NOMO-1 (cell line): ENCODE measurements around the gene SREBF1.
"Not testable (repeated sequence)": the region's sequence is repeated elsewhere in the genome, so short reads cannot be mapped to it uniquely, and the experiment has no call there.

Experiments
- DNase-seq, 2 experiments: peaks; one replicate each; lab custom pipeline; 2025; ENCODE audit not compliant: unreplicated experiment in 2 of 2; lab: John Stamatoyannopoulos, UW

Gene SREBF1

DNA sequence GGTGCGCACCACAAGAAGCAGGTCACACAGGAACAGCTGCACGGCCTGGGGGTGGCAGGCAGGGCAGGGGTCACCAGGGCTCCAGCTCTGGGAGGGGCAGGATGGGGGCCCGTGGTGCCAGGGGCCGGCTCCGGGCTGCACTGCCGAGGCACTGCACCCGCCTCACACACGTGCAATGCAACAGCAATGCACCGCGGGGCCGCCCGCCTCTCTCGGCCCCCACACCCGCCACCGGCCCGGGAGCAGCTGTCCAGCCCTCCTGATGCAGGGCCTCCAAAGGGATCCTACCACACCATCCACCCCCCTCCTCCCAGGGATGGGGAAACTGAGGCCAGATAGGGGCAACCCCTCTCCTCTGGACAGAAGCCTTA, 23.1 kb downstream of the SREBF1 start:
- no peak for DNase-seq

- DNase-seq = no peak
Measured at GRCh38 chr17:17813055-17813724, 23.6 kb downstream of the SREBF1 start.

DNA sequence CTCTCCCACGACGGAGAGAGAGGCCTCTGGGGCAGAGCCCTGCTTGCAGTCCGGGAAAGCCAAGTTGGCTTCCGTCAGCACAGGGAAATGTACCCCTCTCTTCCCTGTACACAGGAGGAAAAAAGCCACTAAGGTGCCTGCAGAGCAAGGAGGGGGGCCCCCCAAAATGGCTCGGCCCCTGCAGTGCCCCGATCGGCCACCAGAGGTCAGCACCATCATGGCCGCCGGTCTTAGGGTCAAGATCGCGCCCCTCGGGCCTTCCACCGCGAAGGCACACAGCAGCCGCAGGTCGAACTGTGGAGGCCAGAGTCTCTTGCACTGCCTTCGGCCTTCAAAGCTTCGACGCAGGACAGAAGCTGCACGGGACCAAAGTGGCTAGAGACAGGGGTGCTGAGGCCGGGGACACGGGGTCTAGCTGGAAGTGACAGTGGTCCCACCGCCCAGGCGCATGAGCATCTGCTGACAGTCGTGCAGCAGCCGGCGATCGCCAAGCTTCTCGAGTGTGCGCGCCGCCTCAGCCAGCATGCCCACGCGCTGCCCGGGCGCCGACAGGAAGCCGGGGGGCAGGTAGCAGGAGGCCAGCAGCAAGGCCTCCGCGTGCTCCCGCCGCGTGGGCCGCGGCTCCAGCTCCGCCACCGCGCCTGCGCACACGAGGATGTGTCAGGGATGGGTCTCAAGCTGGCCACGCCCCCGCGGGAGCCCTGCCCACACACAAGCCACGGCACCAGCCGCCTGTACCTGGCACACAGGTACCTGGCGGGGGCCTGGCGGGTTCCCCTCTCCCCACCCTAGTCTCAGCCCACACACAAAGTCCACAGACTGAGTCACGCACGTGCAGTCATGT, 24.4 kb downstream of the SREBF1 start:
- peak in 1 of 2 experiments; percentile 17 for DNase-seq

DNA sequence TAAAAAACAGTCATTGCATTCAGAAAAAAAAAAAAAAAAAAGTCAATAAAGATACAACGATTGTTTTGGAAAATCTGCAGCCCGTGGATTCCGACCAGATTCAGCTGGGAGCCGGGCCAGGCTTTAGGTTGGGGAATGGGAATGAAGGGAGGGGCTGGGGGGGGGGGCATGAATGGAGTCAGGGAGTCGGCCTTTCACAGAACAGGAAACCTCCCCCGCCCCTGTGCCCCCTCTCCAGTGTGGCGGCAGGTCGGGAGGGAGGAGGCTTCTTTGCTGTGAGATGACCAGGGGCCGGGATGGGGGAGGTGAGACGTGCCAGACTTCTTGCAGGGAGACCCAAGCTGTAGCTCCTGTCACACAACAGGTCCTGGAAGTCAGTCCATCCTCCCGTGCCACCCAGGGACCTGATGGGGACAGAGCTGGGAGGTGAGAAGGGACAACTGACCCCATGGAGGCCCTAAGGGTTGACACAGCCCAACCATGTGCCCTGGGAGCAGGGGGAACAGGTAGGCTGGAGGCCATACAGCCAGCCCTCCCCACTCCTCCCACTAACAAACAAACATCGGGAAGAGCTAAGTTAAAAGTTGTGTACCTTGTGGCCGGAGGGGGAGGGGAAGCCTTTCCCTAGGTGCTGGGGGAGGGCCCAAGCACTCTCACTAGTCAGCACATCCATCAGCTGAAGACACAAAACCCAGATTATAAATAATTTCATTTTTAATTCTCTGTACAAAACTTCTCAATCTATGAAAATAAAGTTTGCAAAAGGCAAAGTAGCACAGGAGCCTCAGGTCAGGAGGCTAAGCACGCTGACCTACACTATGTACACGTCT, 25.2 kb downstream of the SREBF1 start:
- DNase-seq = no peak

DNA sequence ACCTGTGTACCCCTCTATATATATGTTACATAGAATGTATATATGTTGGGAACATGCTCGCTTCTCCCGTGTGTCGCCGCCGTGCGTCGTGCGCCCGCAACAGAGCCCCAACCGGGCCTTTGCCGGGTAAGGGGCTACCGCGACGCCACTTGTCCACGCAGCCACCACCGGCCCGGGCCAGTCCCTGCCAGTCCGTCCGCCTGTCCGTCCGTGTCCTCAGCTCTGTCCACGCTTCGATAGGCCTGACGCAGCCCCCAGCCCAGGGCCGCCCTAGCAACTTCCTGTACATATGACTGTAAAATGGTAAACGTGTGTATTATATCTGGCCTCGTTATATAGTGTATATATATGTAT, 25.9 kb downstream of the SREBF1 start:
- no peak for DNase-seq

GRCh38 chr17:17810084-17810894, 26.5 kb downstream of the SREBF1 start:
- no peak for DNase-seq

- DNase-seq = no peak
Measured at GRCh38 chr17:17809531-17810083, 27.2 kb downstream of the SREBF1 start.

GRCh38 chr17:17808706-17809432, 27.9 kb downstream of the SREBF1 start:
- no peak for DNase-seq

DNA sequence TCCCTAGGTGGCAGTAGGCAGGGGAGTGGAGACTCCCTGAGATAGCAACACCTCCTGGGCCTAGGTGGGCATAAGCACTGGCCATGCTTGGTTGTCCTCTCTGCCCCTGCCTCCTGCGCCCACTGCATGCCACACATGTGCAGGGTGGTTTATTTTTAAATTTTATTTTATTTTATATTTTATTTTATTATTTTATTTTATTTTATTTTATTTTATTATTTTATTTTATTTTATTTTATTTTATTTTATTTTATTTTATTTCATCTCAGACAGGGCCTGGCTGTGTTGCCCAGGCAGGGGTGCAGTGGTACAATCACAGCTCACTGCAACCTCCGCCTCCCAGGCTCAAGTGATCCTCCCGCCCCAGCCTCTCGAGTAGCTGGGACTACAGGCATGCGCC, 28.6 kb downstream of the SREBF1 start:
- not testable (repeated sequence) for DNase-seq

GRCh38 chr17:17807440-17807839, 29.3 kb downstream of the SREBF1 start:
- DNase-seq = no peak

DNA sequence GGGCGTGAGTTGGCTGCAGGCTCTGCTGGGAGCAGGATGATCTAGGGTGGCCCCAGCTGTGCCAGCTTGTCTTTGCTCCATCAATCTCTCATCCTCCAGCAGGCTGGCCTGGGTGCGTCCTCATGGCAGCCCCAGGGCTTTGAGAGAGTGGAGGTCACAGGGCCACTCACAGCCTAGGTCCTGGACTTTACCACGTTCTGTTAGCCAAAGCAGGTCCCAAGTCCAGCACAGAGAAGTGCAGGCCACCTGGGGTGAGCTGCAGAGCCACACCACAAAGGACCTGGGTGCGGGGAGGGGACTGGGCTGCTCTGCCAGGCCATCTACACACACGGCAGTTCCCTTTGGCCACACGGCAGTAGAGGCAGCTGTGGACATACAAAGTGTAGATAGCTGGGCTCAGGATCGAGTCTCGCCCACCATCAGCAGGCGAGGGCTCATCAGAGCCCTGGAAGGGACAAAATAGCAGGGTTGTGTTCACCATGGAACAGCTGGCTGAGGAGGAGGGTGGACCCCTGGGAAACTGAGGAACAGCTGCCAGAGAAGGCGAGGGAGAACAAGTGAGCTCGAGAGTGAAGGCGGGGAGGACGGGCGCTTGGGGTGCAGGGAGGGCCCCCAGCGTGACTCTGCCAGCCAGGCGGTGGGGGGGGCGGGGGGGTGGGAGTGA, 30.0 kb downstream of the SREBF1 start:
- DNase-seq = no peak

GRCh38 chr17:17806035-17806434, 30.8 kb downstream of the SREBF1 start:
- no peak for DNase-seq

GRCh38 chr17:17805575-17805974, 31.2 kb downstream of the SREBF1 start:
- DNase-seq = no peak

- DNase-seq = no peak
Measured at GRCh38 chr17:17804007-17804406, 32.8 kb downstream of the SREBF1 start.

DNA sequence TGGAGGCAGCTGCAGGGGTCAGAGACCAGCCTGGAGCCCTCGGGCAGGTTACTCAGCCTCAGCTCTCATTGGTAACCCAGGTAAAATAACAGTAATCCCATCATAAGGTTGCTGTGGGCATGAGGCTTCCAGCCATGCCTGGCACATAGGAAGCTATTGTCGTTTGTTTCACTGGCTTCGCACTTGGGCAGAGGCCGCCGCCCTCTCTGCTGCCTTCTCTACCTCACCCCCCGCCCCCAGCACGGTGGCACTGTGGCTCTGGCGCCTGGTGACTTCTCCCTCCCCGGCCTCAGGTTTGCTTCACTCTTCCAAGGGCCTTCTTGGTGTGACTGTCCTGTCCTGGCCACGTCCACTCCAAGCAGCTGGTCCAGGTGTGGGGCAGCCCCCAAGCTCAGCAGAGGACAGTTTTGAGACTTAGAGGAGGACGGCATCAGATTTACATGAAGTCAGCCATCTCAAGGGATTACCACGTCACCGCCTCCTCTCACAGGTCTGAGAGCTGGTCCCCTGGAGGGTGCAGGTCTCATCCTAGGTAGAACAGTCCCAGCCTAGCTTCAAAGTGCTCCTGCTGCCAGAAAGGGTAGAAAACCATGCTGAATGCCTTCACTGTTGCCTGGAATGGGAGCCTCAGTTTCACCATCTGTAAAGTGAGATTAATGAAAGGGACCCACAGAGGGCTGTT, 34.8 kb downstream of the SREBF1 start:
- DNase-seq = no peak

DNA sequence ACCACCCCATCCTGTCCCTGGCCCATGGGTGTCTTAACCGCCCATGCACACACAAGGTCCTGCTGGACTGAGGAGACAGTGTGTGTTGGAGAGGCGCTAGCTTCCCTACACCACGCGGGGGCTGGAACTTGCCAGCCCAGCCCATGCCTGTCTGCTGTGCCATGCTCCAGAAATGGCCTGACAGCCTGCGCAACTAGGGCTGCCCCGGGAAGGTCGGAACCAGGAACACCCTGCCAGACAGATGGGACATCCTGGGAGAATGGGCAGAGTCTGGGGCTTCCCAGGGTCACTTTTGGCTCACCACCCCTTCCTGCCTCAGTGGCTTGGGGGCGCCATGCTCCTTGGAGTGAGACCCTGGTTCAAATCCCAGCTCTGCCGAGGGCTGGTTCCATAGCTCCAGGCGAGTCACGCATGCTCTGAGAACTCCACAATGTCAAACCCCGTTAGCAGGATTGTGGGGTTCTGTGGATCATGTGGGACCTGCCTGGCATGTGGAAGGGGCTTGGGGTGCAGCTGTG, 36.2 kb downstream of the SREBF1 start:
- DNase-seq = no peak

GRCh38 chr17:17798573-17799255, 38.1 kb downstream of the SREBF1 start:
- DNase-seq = no peak

DNA sequence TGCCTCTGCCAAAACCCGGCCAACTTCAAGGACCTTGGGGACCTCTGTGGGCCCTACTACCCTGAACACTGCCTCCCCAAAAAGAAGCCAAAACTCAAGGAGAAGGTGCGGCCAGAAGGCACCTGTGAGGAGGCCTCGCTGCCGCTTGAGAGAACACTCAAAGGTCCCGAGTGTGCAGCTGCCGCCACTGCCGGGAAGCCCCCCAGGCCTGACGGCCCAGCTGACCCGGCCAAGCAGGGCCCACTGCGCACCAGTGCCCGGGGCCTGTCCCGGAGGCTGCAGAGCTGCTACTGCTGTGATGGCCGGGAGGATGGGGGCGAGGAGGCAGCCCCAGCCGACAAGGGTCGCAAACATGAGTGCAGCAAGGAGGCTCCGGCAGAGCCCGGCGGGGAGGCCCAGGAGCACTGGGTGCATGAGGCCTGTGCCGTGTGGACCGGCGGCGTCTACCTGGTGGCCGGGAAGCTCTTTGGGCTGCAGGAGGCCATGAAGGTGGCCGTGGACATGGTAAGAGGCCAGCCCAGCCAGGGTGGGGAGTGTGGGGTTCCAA, 38.7 kb downstream of the SREBF1 start:
- DNase-seq = no peak
